GM19239 (cell line): ENCODE measurements around the gene KLK1.

Experiments used
- DNase-seq: peaks from one replicate; pipeline ENCODE4 v3.0.0; 2011; ENCODE audit warnings: low spot score; ENCODE audit not compliant: insufficient read length
- FAIRE-seq: peaks from 2 replicates; lab custom pipeline; 2011; peaks lifted over from hg19 to GRCh38; lab: Jason Lieb, UNC

Gene KLK1

GRCh38 chr19:50837300-50837699 lies 13.7 kb upstream of the KLK1 start:
- DNase-seq (no peak), FAIRE-seq (no peak)

- FAIRE-seq (no peak), DNase-seq (no peak)
Observed at GRCh38 chr19:50836543-50837195, 13.1 kb upstream of the KLK1 start.

GRCh38 chr19:50835785-50836542 lies 12.4 kb upstream of the KLK1 start:
- no peak for FAIRE-seq

GRCh38 chr19:50835103-50835784 lies 11.7 kb upstream of the KLK1 start:
- DNase-seq (no peak), FAIRE-seq (no peak)

More at GRCh38 chr19:50835785-50836542, 12.4 kb upstream of the KLK1 start:
- peak; percentile 85 for DNase-seq

- DNase-seq (no peak), FAIRE-seq (no peak)
Observed at GRCh38 chr19:50833802-50834167, 10.2 kb upstream of the KLK1 start.

- DNase-seq (no peak), FAIRE-seq (no peak)
Observed at GRCh38 chr19:50833117-50833801, 9.7 kb upstream of the KLK1 start, which contains the start of gene KLK15. Gene KLK15, minus strand, starts transcription at chr19:50833574. Its CDS starts 2,082 bp downstream, at chr19:50831492.

GRCh38 chr19:50832666-50833065 lies 9.1 kb upstream of the KLK1 start:
- FAIRE-seq (no peak), DNase-seq (no peak)

GRCh38 chr19:50831026-50831396 lies 7.4 kb upstream of the KLK1 start:
- FAIRE-seq: no peak
- no peak for DNase-seq

- no peak for FAIRE-seq
Observed at GRCh38 chr19:50830266-50831025, 6.9 kb upstream of the KLK1 start.

GRCh38 chr19:50829801-50830200 lies 6.2 kb upstream of the KLK1 start:
- DNase-seq (no peak), FAIRE-seq (no peak)

More at GRCh38 chr19:50830266-50831025, 6.9 kb upstream of the KLK1 start:
- no peak for DNase-seq

GRCh38 chr19:50827476-50827875 lies 3.9 kb upstream of the KLK1 start:
- DNase-seq: no peak
- no peak for FAIRE-seq

- DNase-seq: no peak
- no peak for FAIRE-seq
Observed at GRCh38 chr19:50826492-50827240, 3.1 kb upstream of the KLK1 start.

GRCh38 chr19:50822661-50823208 lies 852 bp downstream of the KLK1 start:
- FAIRE-seq: no peak
- DNase-seq: no peak

GRCh38 chr19:50821622-50822021 lies 2.0 kb downstream of the KLK1 start:
- no peak for DNase-seq
- no peak for FAIRE-seq

GRCh38 chr19:50821248-50821612 lies 2.4 kb downstream of the KLK1 start:
- no peak for FAIRE-seq
- no peak for DNase-seq

GRCh38 chr19:50820549-50821247 lies 2.9 kb downstream of the KLK1 start:
- no peak for DNase-seq
- FAIRE-seq: peak; percentile 85

- DNase-seq (no peak), FAIRE-seq (peak; percentile 79)
Observed at GRCh38 chr19:50820086-50820485, 3.5 kb downstream of the KLK1 start.

- FAIRE-seq: no peak
- no peak for DNase-seq
Observed at GRCh38 chr19:50819636-50820035, 4.0 kb downstream of the KLK1 start.
